Osteoblast (primary cell): ENCODE measurements around the gene STX18. TPM values are rescaled to one million over a fixed set of nuclear protein-coding genes. Genes with fewer than 3 reads are reported as not detected.

Experiments
- DNase-seq: peaks from one replicate; pipeline ENCODE4 v3.0.0; 2011; ENCODE audit warnings: low spot score, mixed read lengths; ENCODE audit not compliant: insufficient read length; ENCODE audit errors: missing footprints
- H2AFZ ChIP-seq: 2 replicates; pipeline ENCODE4 v1.6.0; 2011; ENCODE audit warnings: mild to moderate bottlenecking, low read length
- H3K27ac ChIP-seq: 2 replicates; pipeline ENCODE4 v1.5.1; 2011; ENCODE audit warnings: mild to moderate bottlenecking, low read depth, low read length, moderate library complexity
- H3K27me3 ChIP-seq: 2 replicates; pipeline ENCODE4 v1.6.0; 2012; ENCODE audit warnings: mild to moderate bottlenecking, control low read depth, inconsistent platforms, low read length, moderate library complexity; ENCODE audit not compliant: insufficient read depth
- H3K36me3 ChIP-seq: 2 replicates; pipeline ENCODE4 v1.5.1; 2011; ENCODE audit warnings: mild to moderate bottlenecking, low read length, control low read depth, moderate library complexity; ENCODE audit not compliant: insufficient read depth
- H3K4me1 ChIP-seq: 2 replicates; pipeline ENCODE4 v1.5.1; 2011; ENCODE audit warnings: mild to moderate bottlenecking, low read length, control low read depth, moderate library complexity; ENCODE audit not compliant: insufficient read depth
- H3K4me2 ChIP-seq: 2 replicates; pipeline ENCODE4 v1.6.0; 2011; ENCODE audit warnings: mild to moderate bottlenecking, low read length; ENCODE audit not compliant: insufficient read depth
- H3K4me3 ChIP-seq: fragments of 200-600 bp; sonication (generic); 3 replicates; pipeline ENCODE4 v1.5.1; 2012; ENCODE audit warnings: mild to moderate bottlenecking, low read length, inconsistent platforms; ENCODE audit not compliant: insufficient read depth
- H3K79me2 ChIP-seq: 2 replicates; pipeline ENCODE4 v1.6.0; 2012; ENCODE audit warnings: mild to moderate bottlenecking, low read length, control low read depth, inconsistent platforms; ENCODE audit not compliant: insufficient read depth
- H3K9me3 ChIP-seq: 2 replicates; pipeline ENCODE4 v1.5.1; 2011; ENCODE audit warnings: low read depth, low read length, control low read depth
- H4K20me1 ChIP-seq: 2 replicates; pipeline ENCODE4 v1.6.0; 2012; ENCODE audit warnings: mild to moderate bottlenecking, low read length, control low read depth; ENCODE audit not compliant: insufficient read depth
- total RNA-seq: library from RNA; depleted of rRNA; stranded (reverse); fragments of >200 nt; gene quantifications from 2 replicates; pipeline ENCODE4 v1.2.3, GENCODE V29; 2012
- TF ChIP-seq, protein P1 (sequence below): IDR thresholded peaks from 2 replicates; pipeline ENCODE4 v1.5.1; 2011; ENCODE audit warnings: mild to moderate bottlenecking, low read depth, low read length, moderate library complexity; ENCODE audit errors: extremely low read depth

The STX18 gene
- total RNA-seq, 1 donor: 23.9 TPM

DNA sequence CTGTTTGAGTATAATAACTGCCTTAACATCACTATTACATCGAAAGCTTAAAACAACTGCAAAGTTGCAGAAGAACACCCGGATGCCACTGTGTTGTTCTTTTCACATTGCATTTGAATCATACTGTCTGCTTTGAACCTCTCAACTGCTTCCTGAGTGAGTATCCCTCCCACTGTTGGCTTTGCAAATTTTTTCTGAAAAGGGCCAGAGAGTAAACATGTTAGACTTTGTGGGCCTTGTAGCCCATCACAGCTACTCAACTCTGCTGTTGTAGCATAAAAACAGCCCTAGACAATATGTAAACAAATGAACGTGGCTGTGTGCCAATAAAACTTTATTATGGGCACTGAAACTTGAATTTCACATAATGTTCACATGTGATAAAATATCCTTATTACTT lies 78.9 kb downstream of the STX18 start:
- no peaks in the 10 kb centered on the region for H3K79me2 ChIP-seq
- peak; percentile 66 for DNase-seq

GRCh38 chr4:4461850-4462249 lies 80.0 kb downstream of the STX18 start:
- H3K9me3 ChIP-seq: no peaks in the 10 kb centered on the region
- peaks cover 4% of the 10 kb centered on the region for H4K20me1 ChIP-seq
- no peak for DNase-seq
- H3K4me3 ChIP-seq: no peak overlapping the region
- H2AFZ ChIP-seq: no peak overlapping the region
- H3K79me2 ChIP-seq: no peaks in the 10 kb centered on the region
- H3K27ac ChIP-seq: no peak overlapping the region
- peaks cover 16% of the 10 kb centered on the region for H3K4me1 ChIP-seq
- peaks cover 20% of the 10 kb centered on the region for H3K36me3 ChIP-seq
- H3K4me2 ChIP-seq: no peak overlapping the region
- no peaks in the 10 kb centered on the region for H3K27me3 ChIP-seq
- TF ChIP-seq, protein P1, sequence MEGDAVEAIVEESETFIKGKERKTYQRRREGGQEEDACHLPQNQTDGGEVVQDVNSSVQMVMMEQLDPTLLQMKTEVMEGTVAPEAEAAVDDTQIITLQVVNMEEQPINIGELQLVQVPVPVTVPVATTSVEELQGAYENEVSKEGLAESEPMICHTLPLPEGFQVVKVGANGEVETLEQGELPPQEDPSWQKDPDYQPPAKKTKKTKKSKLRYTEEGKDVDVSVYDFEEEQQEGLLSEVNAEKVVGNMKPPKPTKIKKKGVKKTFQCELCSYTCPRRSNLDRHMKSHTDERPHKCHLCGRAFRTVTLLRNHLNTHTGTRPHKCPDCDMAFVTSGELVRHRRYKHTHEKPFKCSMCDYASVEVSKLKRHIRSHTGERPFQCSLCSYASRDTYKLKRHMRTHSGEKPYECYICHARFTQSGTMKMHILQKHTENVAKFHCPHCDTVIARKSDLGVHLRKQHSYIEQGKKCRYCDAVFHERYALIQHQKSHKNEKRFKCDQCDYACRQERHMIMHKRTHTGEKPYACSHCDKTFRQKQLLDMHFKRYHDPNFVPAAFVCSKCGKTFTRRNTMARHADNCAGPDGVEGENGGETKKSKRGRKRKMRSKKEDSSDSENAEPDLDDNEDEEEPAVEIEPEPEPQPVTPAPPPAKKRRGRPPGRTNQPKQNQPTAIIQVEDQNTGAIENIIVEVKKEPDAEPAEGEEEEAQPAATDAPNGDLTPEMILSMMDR: no peak

More for the DNA sequence above, 78.9 kb downstream of the STX18 start:
- Histone ChIP-seq H3K27me3 (no peaks in the 10 kb centered on the region), H2AFZ (no peak overlapping the region), H3K4me2 (no peak overlapping the region), H4K20me1 (peaks cover under 1% of the 10 kb centered on the region), H3K36me3 (peaks cover 15% of the 10 kb centered on the region), H3K4me3 (no peak overlapping the region), H3K27ac (no peak overlapping the region), H3K9me3 (no peaks in the 10 kb centered on the region), H3K4me1 (peaks cover 9% of the 10 kb centered on the region)
- TF ChIP-seq, protein P1: no peak

DNA sequence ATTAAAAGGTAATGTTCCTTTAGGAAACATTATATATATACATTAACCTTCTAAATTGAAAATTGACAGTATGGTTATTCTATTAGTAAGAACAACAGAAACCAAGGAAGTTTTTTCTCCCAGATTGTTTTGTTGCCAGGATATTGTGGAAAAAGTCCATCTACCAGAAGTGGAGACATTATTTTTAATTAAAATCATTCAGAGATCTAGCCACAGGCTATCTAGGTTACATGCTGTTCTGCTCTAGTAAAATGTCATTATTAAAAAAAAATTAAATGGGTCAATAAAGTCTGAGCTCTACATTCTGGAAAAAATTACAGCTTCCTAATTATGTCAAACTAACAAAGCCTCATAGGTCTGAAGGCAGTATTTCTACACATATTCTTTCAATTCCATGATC lies 80.7 kb downstream of the STX18 start:
- Histone ChIP-seq H2AFZ (no peak overlapping the region), H3K27me3 (no peaks in the 10 kb centered on the region), H4K20me1 (peaks cover 4% of the 10 kb centered on the region), H3K27ac (no peak overlapping the region), H3K4me2 (no peak overlapping the region), H3K4me1 (peaks cover 16% of the 10 kb centered on the region), H3K79me2 (no peaks in the 10 kb centered on the region), H3K9me3 (no peaks in the 10 kb centered on the region), H3K36me3 (peaks cover 24% of the 10 kb centered on the region), H3K4me3 (no peak overlapping the region)
- TF ChIP-seq, protein P1: no peak
- no peak for DNase-seq

GRCh38 chr4:4460759-4461158 lies 81.1 kb downstream of the STX18 start:
- Histone ChIP-seq H4K20me1 (peaks cover 4% of the 10 kb centered on the region), H3K79me2 (no peaks in the 10 kb centered on the region), H3K4me1 (peaks cover 16% of the 10 kb centered on the region), H3K27me3 (no peaks in the 10 kb centered on the region), H3K4me2 (no peak overlapping the region), H3K4me3 (no peak overlapping the region), H2AFZ (no peak overlapping the region), H3K27ac (no peak overlapping the region), H3K9me3 (no peaks in the 10 kb centered on the region), H3K36me3 (peaks cover 21% of the 10 kb centered on the region)
- DNase-seq: no peak
- TF ChIP-seq, protein P1: no peak
